Astrocyte (in vitro differentiated cells and primary cell): ENCODE measurements around the gene HERPUD1. TPM values are rescaled to one million over a fixed set of nuclear protein-coding genes. Genes with fewer than 3 reads are reported as not detected.

ENCODE experiments used
- DNase-seq: peaks from one replicate; pipeline ENCODE4 v3.0.0-alpha.2; 2010; ENCODE audit warnings: low read depth
- FAIRE-seq: peaks from 2 replicates; lab custom pipeline; 2011; peaks lifted over from hg19 to GRCh38; lab: Jason Lieb, UNC
- H2AFZ ChIP-seq: 2 replicates; pipeline ENCODE4 v1.6.0; 2012; ENCODE audit warnings: low read depth, low read length, inconsistent platforms
- H3K27ac ChIP-seq: 2 replicates; pipeline ENCODE4 v1.5.1; 2011; ENCODE audit warnings: low read depth, low read length, inconsistent platforms
- H3K27me3 ChIP-seq: 2 replicates; pipeline ENCODE4 v1.6.0; 2011; ENCODE audit warnings: low read length, inconsistent platforms; ENCODE audit not compliant: insufficient read depth
- H3K36me3 ChIP-seq: 2 replicates; pipeline ENCODE4 v1.5.1; 2011; ENCODE audit warnings: low read length, inconsistent platforms; ENCODE audit not compliant: insufficient read depth
- H3K4me1 ChIP-seq: 2 replicates; pipeline ENCODE4 v1.5.1; 2011; ENCODE audit warnings: low read length, inconsistent platforms; ENCODE audit not compliant: insufficient read depth
- H3K4me2 ChIP-seq: 2 replicates; pipeline ENCODE4 v1.6.0; 2012; ENCODE audit warnings: low read length, inconsistent platforms
- H3K4me3 ChIP-seq: 2 replicates; pipeline ENCODE4 v1.5.1; 2011; ENCODE audit warnings: low read depth, mild to moderate bottlenecking, low read length, inconsistent platforms; ENCODE audit not compliant: insufficient read depth
- H3K79me2 ChIP-seq: 2 replicates; pipeline ENCODE4 v1.6.0; 2012; ENCODE audit warnings: mild to moderate bottlenecking, low read length, inconsistent platforms; ENCODE audit not compliant: insufficient read depth
- H3K9ac ChIP-seq: 2 replicates; pipeline ENCODE4 v1.6.0; 2012; ENCODE audit warnings: mild to moderate bottlenecking, low read length, inconsistent platforms
- H3K9me3 ChIP-seq: 2 replicates; pipeline ENCODE4 v1.5.1; 2012; ENCODE audit warnings: low read depth, mild to moderate bottlenecking, low read length, inconsistent platforms; ENCODE audit not compliant: insufficient read depth
- H4K20me1 ChIP-seq: 2 replicates; pipeline ENCODE4 v1.6.0; 2012; ENCODE audit warnings: low read length, inconsistent platforms; ENCODE audit not compliant: insufficient read depth
- H3K27ac Mint-ChIP-seq: one replicate; pipeline ENCODE4 v1.8.0; 2021; ENCODE audit warnings: mild to moderate bottlenecking, mixed read lengths; ENCODE audit not compliant: unreplicated experiment
- H3K27me3 Mint-ChIP-seq: one replicate; pipeline ENCODE4 v1.8.0; 2021; ENCODE audit warnings: low read depth, mixed read lengths; ENCODE audit not compliant: unreplicated experiment
- H3K36me3 Mint-ChIP-seq: one replicate; pipeline ENCODE4 v1.8.0; 2021; ENCODE audit warnings: low read depth, mixed read lengths; ENCODE audit not compliant: unreplicated experiment
- H3K4me1 Mint-ChIP-seq: one replicate; pipeline ENCODE4 v1.8.0; 2021; ENCODE audit warnings: low read depth, mixed read lengths; ENCODE audit not compliant: unreplicated experiment
- H3K4me3 Mint-ChIP-seq: one replicate; pipeline ENCODE4 v1.8.0; 2021; ENCODE audit warnings: mild to moderate bottlenecking, moderate library complexity, mixed read lengths; ENCODE audit not compliant: unreplicated experiment
- H3K9me3 Mint-ChIP-seq: one replicate; pipeline ENCODE4 v1.8.0; 2021; ENCODE audit warnings: mild to moderate bottlenecking, mixed read lengths; ENCODE audit not compliant: unreplicated experiment
- EZH2 ChIP-seq: IDR thresholded peaks from 2 replicates; pipeline ENCODE4 v1.6.1; 2012; ENCODE audit warnings: mild to moderate bottlenecking, low read length, inconsistent platforms; ENCODE audit not compliant: insufficient read depth
- total RNA-seq: library from RNA; stranded (reverse); gene quantifications from 2 replicates; pipeline ENCODE4 v1.2.1, GENCODE V29; 2021
- TF ChIP-seq, protein P1 (sequence below): IDR thresholded peaks from 2 replicates; pipeline ENCODE4 v1.5.1; 2011; ENCODE audit warnings: low read depth, mild to moderate bottlenecking, inconsistent platforms, low read length, moderate library complexity; ENCODE audit not compliant: insufficient read depth

The HERPUD1 gene
- total RNA-seq, 1 donor from 2014 or later, result 234 TPM

- Histone ChIP-seq H3K27me3 (peaks cover 4% of the 10 kb centered on the region), H4K20me1 (no peaks in the 10 kb centered on the region), H3K4me1 (peaks cover 10% of the 10 kb centered on the region), H3K36me3 (no peaks in the 10 kb centered on the region), H3K4me3 (no peak overlapping the region), H2AFZ (no peak overlapping the region), H3K4me2 (no peak overlapping the region), H3K9ac (no peak overlapping the region), H3K27ac (no peak overlapping the region), H3K79me2 (no peaks in the 10 kb centered on the region), H3K9me3 (no peaks in the 10 kb centered on the region)
- Mint-ChIP-seq H3K27ac (no peak overlapping the region), H3K4me1 (peaks cover 5% of the 10 kb centered on the region), H3K27me3 (peaks cover 11% of the 10 kb centered on the region), H3K36me3 (peaks cover 13% of the 10 kb centered on the region), H3K4me3 (no peak overlapping the region), H3K9me3 (no peaks in the 10 kb centered on the region)
- no peak for FAIRE-seq
- DNase-seq, result no peak
- TF ChIP-seq, protein P1, sequence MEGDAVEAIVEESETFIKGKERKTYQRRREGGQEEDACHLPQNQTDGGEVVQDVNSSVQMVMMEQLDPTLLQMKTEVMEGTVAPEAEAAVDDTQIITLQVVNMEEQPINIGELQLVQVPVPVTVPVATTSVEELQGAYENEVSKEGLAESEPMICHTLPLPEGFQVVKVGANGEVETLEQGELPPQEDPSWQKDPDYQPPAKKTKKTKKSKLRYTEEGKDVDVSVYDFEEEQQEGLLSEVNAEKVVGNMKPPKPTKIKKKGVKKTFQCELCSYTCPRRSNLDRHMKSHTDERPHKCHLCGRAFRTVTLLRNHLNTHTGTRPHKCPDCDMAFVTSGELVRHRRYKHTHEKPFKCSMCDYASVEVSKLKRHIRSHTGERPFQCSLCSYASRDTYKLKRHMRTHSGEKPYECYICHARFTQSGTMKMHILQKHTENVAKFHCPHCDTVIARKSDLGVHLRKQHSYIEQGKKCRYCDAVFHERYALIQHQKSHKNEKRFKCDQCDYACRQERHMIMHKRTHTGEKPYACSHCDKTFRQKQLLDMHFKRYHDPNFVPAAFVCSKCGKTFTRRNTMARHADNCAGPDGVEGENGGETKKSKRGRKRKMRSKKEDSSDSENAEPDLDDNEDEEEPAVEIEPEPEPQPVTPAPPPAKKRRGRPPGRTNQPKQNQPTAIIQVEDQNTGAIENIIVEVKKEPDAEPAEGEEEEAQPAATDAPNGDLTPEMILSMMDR, result no peak
- no peak for TF ChIP-seq EZH2
These were observed 49.9 kb downstream of the HERPUD1 start for GRCh38 chr16:56981729-56982271.

DNA sequence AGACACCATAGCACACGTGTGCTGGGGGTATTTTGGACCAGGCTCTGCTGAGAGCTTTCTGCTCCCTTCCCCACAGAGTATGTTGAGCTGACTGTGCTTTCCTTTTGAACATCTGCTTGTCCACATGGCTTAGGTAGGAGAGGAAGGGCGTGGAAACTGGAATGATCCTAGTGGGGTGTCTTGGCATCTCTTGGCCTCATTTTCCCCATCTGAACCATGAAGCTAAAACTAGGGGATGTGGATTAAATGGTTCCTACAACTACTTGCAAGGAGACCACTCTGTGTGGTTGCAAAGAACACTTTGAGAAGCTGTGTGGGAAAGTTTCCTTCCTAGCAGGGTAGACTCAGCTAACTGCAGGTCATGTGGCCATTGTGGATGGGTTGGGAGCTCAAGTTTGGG, 50.8 kb downstream of the HERPUD1 start:
- Histone ChIP-seq H3K4me2 (no peak overlapping the region), H3K4me1 (peaks cover 10% of the 10 kb centered on the region), H3K4me3 (no peak overlapping the region), H3K79me2 (no peaks in the 10 kb centered on the region), H3K9ac (no peak overlapping the region), H3K27ac (no peak overlapping the region), H3K9me3 (no peaks in the 10 kb centered on the region), H3K36me3 (no peaks in the 10 kb centered on the region), H2AFZ (no peak overlapping the region), H4K20me1 (no peaks in the 10 kb centered on the region), H3K27me3 (peaks cover 4% of the 10 kb centered on the region)
- no peak overlapping the region for H3K4me3 Mint-ChIP-seq
- peaks cover 14% of the 10 kb centered on the region for H3K27me3 Mint-ChIP-seq
- no peak for DNase-seq
- no peak for TF ChIP-seq EZH2
- TF ChIP-seq, protein P1, result no peak
- peaks cover 5% of the 10 kb centered on the region for H3K4me1 Mint-ChIP-seq
- no peaks in the 10 kb centered on the region for H3K9me3 Mint-ChIP-seq
- H3K36me3 Mint-ChIP-seq, result peaks cover 15% of the 10 kb centered on the region
- no peak for FAIRE-seq
- no peak overlapping the region for H3K27ac Mint-ChIP-seq

GRCh38 chr16:56983211-56983751, 51.3 kb downstream of the HERPUD1 start:
- Histone ChIP-seq H3K27ac (no peak overlapping the region), H3K36me3 (no peaks in the 10 kb centered on the region), H3K79me2 (no peaks in the 10 kb centered on the region), H4K20me1 (no peaks in the 10 kb centered on the region), H2AFZ (no peak overlapping the region), H3K9me3 (no peaks in the 10 kb centered on the region), H3K27me3 (peaks cover 4% of the 10 kb centered on the region), H3K9ac (no peak overlapping the region), H3K4me2 (no peak overlapping the region), H3K4me3 (no peak overlapping the region), H3K4me1 (peaks cover 13% of the 10 kb centered on the region)
- Mint-ChIP-seq H3K9me3 (no peaks in the 10 kb centered on the region), H3K4me1 (peaks cover 9% of the 10 kb centered on the region), H3K4me3 (no peak overlapping the region), H3K36me3 (peaks cover 15% of the 10 kb centered on the region), H3K27ac (no peak overlapping the region), H3K27me3 (peaks cover 19% of the 10 kb centered on the region)
- no peak for DNase-seq
- TF ChIP-seq, protein P1, result no peak
- TF ChIP-seq EZH2, result no peak
- no peak for FAIRE-seq
